ENCODE results near the gene CCDC186. TPM values are rescaled to one million over a fixed set of nuclear protein-coding genes. Genes with fewer than 3 reads are reported as not detected.

The CCDC186 gene
- total and polyA plus RNA-seq, 7 donors: 1.9 to 16.5 (median 10.5) TPM

DNA sequence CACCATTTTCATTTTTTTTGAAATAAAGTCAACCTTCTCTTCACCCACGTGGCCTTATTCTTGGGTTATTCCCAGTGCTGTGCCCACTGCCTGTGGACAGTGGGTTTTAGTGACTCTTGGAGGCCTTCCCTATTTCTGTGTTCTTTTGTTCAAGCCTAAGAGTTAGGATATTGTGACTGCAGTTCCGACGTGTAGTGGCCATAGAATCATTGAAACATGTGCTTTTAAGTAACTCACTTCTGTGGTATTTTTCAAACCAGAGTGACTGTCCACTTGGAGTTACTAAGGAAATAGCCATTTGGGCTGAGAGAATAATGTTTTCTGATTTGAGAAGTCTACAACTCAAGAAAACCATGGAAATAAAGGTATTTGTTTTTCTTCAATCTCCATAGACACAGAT lies 28.8 kb upstream of the CCDC186 start:
- Histone ChIP-seq H3K4me3 (no peak overlapping the region), H3K27ac (no peak overlapping the region), H3K9me3 (no peaks in the 10 kb centered on the region), H3K4me1 (no peaks in the 10 kb centered on the region), H3K36me3 (ENCODE audit: insufficient read depth in 1 of 2, low read depth in 1 of 2) (no peaks in the 10 kb centered on the region), H3K27me3 (ENCODE audit: insufficient read depth in 3 of 3, low read length in 2 of 3) (peaks cover 0 to 5% (median 0%) of the 10 kb centered on the region in 3 donors)
- TF ChIP-seq, protein P1, sequence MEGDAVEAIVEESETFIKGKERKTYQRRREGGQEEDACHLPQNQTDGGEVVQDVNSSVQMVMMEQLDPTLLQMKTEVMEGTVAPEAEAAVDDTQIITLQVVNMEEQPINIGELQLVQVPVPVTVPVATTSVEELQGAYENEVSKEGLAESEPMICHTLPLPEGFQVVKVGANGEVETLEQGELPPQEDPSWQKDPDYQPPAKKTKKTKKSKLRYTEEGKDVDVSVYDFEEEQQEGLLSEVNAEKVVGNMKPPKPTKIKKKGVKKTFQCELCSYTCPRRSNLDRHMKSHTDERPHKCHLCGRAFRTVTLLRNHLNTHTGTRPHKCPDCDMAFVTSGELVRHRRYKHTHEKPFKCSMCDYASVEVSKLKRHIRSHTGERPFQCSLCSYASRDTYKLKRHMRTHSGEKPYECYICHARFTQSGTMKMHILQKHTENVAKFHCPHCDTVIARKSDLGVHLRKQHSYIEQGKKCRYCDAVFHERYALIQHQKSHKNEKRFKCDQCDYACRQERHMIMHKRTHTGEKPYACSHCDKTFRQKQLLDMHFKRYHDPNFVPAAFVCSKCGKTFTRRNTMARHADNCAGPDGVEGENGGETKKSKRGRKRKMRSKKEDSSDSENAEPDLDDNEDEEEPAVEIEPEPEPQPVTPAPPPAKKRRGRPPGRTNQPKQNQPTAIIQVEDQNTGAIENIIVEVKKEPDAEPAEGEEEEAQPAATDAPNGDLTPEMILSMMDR (IDR thresholded peaks at IDR 0.05): no peak
- intact Hi-C loops (cut with DNase I): no loop called here
- DNase-seq (no peak), ATAC-seq (no peak)
- 69 to 75% (median 73%) methylated on average over 3 of the region's 3 CpGs for WGBS, 3 donors

DNA sequence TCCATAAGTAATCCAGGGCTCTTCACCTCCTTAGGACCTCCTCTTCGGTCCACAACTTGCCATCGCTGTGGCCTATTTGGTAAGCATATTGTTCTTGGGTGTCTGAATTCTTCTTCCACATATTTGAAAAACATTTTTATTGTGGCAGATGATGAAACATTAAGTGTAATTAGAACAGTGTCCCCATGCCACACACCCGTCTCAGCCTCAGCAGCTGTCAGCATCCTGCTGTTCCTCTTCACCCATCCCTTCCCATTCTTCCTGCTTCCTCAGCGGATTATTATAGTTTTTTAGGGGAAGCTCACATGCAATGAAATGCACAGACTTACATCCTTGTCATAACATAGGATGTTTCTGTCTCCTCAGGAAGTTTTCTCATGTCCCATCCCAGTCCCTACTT lies 25.2 kb upstream of the CCDC186 start:
- TF ChIP-seq, protein P1 (IDR thresholded peaks at IDR 0.05): no peak
- intact Hi-C loops (cut with DNase I): no loop called here
- 85 to 87% (median 86%) methylated on average over 4 of the region's 4 CpGs for WGBS, 3 donors
- Histone ChIP-seq H3K9me3 (no peaks in the 10 kb centered on the region), H3K27me3 (ENCODE audit: insufficient read depth in 3 of 3, low read length in 2 of 3) (no peaks in the 10 kb centered on the region), H3K4me3 (no peak overlapping the region), H3K4me1 (no peaks in the 10 kb centered on the region), H3K27ac (no peak overlapping the region), H3K36me3 (ENCODE audit: insufficient read depth in 1 of 2, low read depth in 1 of 2) (no peaks in the 10 kb centered on the region)
- DNase-seq (no peak), ATAC-seq (no peak)

DNA sequence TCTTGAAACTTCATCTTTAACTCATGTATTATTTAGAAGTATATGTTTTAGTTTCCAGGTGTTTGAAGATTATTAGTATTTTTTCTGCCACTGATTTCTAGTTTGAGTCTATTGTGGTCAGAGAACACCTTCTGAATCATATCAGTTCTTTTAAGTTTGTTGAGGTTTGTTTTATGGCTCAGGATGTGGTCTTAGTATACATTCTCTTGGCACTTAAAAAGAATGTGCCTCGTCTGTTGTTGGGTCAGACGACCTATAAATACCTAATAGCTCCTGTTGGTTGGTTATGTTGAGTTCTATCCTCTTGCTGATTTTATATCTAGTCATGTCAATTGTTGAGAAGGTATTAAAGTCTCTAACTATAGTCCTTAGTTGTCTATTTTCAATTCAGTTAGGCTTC lies 21.1 kb upstream of the CCDC186 start:
- Histone ChIP-seq H3K4me3 (no peak overlapping the region), H3K27ac (no peak overlapping the region), H3K9me3 (no peaks in the 10 kb centered on the region), H3K4me1 (no peaks in the 10 kb centered on the region), H3K27me3 (ENCODE audit: insufficient read depth in 3 of 3, low read length in 2 of 3) (no peaks in the 10 kb centered on the region), H3K36me3 (ENCODE audit: insufficient read depth in 1 of 2, low read depth in 1 of 2) (no peaks in the 10 kb centered on the region)
- DNase-seq (no peak), ATAC-seq (no peak)
- WGBS, 3 donors: 71 to 79% (median 75%) methylated on average over 2 of the region's 2 CpGs
- TF ChIP-seq, protein P1 (IDR thresholded peaks at IDR 0.05): no peak
- intact Hi-C loops (cut with DNase I): no loop called here

DNA sequence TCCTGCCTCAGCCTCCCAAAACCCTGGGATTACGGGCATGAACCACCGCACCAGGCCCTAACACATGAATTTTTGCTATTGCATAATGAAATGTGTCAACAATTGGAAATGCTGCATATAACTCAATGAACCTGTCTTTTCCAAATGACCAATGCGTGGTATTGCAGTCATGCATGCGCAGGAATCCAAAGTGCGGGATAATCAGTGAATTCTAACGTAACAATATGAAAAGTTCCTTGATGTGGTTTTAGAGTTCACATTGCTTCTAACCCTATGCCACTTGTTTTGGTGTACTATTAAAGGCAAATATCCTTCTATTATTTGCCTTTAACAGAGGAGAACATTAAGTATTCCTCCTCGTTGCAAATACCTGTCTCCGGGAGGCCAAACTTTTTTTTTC lies 15.7 kb upstream of the CCDC186 start:
- Histone ChIP-seq H3K4me1 (no peaks in the 10 kb centered on the region), H3K36me3 (ENCODE audit: insufficient read depth in 1 of 2, low read depth in 1 of 2) (no peaks in the 10 kb centered on the region), H3K9me3 (no peaks in the 10 kb centered on the region), H3K4me3 (no peak overlapping the region), H3K27me3 (ENCODE audit: insufficient read depth in 3 of 3, low read length in 2 of 3) (no peaks in the 10 kb centered on the region), H3K27ac (no peak overlapping the region)
- TF ChIP-seq, protein P1 (IDR thresholded peaks at IDR 0.05): no peak
- intact Hi-C loops (cut with DNase I): no loop called here
- no peak for ATAC-seq
- WGBS, 3 donors: 91 to 92% (median 92%) methylated on average over 8 of the region's 8 CpGs
- no peak for DNase-seq

DNA sequence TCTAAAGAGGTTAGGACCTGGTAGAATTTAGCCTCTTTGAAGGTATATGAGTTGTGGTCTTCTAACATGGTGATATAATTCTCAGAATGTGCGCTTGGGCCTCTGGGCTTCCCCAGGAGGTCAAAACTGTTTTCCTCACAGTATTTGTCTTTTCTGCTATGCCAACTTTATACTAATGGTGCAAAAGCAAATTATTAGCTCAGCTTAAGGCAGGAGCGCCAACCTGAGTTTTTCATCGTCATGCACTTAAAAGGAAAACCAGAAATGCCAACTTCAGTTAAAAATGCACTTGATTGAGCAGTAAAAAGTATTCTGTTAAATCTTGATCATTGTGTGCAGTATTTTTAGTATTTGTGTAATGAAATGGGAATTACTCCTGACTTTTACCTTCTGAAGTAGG lies 14.9 kb upstream of the CCDC186 start:
- no peaks in the 10 kb centered on the region for H3K9me3 ChIP-seq
- no peak for ATAC-seq
- DNase-seq: no peak
- H3K4me1 ChIP-seq: no peaks in the 10 kb centered on the region
- H3K36me3 ChIP-seq (ENCODE audit: insufficient read depth in 1 of 2, low read depth in 1 of 2): no peaks in the 10 kb centered on the region
- H3K27ac ChIP-seq: no peak overlapping the region
- H3K27me3 ChIP-seq (ENCODE audit: insufficient read depth in 3 of 3, low read length in 2 of 3): no peaks in the 10 kb centered on the region
- no peak overlapping the region for H3K4me3 ChIP-seq
- intact Hi-C loops (cut with DNase I): no loop called here
- TF ChIP-seq, protein P1 (IDR thresholded peaks at IDR 0.05): no peak
- WGBS, 3 donors: 96 to 98% (median 98%) methylated on average over 3 of the region's 3 CpGs

Data from psoas muscle (tissue), 8 donors.